Measurements from ENCODE around the gene LDB2. TPM values are rescaled to one million over a fixed set of nuclear protein-coding genes. Genes with fewer than 3 reads are reported as not detected.

LDB2 gene
- total RNA-seq, 1 donor from 2014 or later: 34.3 TPM

GRCh38 chr4:16819652-16820051 is 78.8 kb downstream of the LDB2 start:
- ATAC-seq (no peak), DNase-seq (ENCODE audit: missing footprints) (no peak)
- intact Hi-C loops (cut with DNase I): loop anchor here (1.0 kb wide), 1 partner anchor 39 kb away; no protein-coding TSS in a partner anchor

- ATAC-seq: no peak
- intact Hi-C loops (cut with DNase I): no loop called here
- DNase-seq (ENCODE audit: missing footprints): no peak
These were observed 80.4 kb downstream of the LDB2 start for GRCh38 chr4:16818005-16818404.

- intact Hi-C loops (cut with DNase I): no loop called here
- no peak for DNase-seq (ENCODE audit: missing footprints)
- no peak for ATAC-seq
These were observed 81.2 kb downstream of the LDB2 start for GRCh38 chr4:16817286-16817685.

GRCh38 chr4:16814361-16814760 is 84.1 kb downstream of the LDB2 start:
- no peak for ATAC-seq
- intact Hi-C loops (cut with DNase I): no loop called here
- DNase-seq (ENCODE audit: missing footprints): no peak

- ATAC-seq: no peak
- intact Hi-C loops (cut with DNase I): no loop called here
These were observed 86.4 kb downstream of the LDB2 start for GRCh38 chr4:16812041-16812440.

GRCh38 chr4:16809943-16810342 is 88.5 kb downstream of the LDB2 start:
- intact Hi-C loops (cut with DNase I): no loop called here
- no peak for DNase-seq (ENCODE audit: missing footprints)
- ATAC-seq: no peak

More at GRCh38 chr4:16812041-16812440, 86.4 kb downstream of the LDB2 start:
- no peak for DNase-seq (ENCODE audit: missing footprints)

GRCh38 chr4:16809064-16809463 is 89.4 kb downstream of the LDB2 start:
- intact Hi-C loops (cut with DNase I): no loop called here
- ATAC-seq (no peak), DNase-seq (ENCODE audit: missing footprints) (no peak)

GRCh38 chr4:16807355-16807754 is 91.1 kb downstream of the LDB2 start:
- ATAC-seq: no peak
- no peak for DNase-seq (ENCODE audit: missing footprints)
- intact Hi-C loops (cut with DNase I): no loop called here

- intact Hi-C loops (cut with DNase I): no loop called here
- no peak for ATAC-seq
- no peak for DNase-seq (ENCODE audit: missing footprints)
These were observed 93.9 kb downstream of the LDB2 start for GRCh38 chr4:16804581-16804980.

- ATAC-seq (no peak), DNase-seq (ENCODE audit: missing footprints) (no peak)
- intact Hi-C loops (cut with DNase I): no loop called here
These were observed 96.4 kb downstream of the LDB2 start for GRCh38 chr4:16802044-16802443.

- intact Hi-C loops (cut with DNase I): no loop called here
- DNase-seq (ENCODE audit: missing footprints) (no peak), ATAC-seq (no peak)
These were observed 97.1 kb downstream of the LDB2 start for GRCh38 chr4:16801356-16801755.

GRCh38 chr4:16794816-16795445 is 103.5 kb downstream of the LDB2 start:
- intact Hi-C loops (cut with DNase I): loop anchor here (5.0 to 10.0 kb wide), 3 partner anchors 102 to 650 kb away; partner anchors contain the start of gene LDB2
- ATAC-seq (peak; percentile 52), DNase-seq (ENCODE audit: missing footprints) (no peak)

GRCh38 chr4:16791460-16791859 is 107.0 kb downstream of the LDB2 start:
- DNase-seq (ENCODE audit: missing footprints): no peak
- no peak for ATAC-seq
- intact Hi-C loops (cut with DNase I): loop anchor here (10.0 kb wide), 1 partner anchor 653 kb away; no protein-coding TSS in a partner anchor

GRCh38 chr4:16790508-16790907 is 107.9 kb downstream of the LDB2 start:
- ATAC-seq (no peak), DNase-seq (ENCODE audit: missing footprints) (no peak)
- intact Hi-C loops (cut with DNase I): loop anchor here (10.0 kb wide), 1 partner anchor 654 kb away; no protein-coding TSS in a partner anchor

GRCh38 chr4:16788868-16789267 is 109.6 kb downstream of the LDB2 start:
- intact Hi-C loops (cut with DNase I): no loop called here
- no peak for DNase-seq (ENCODE audit: missing footprints)

GRCh38 chr4:16785793-16786527 is 112.5 kb downstream of the LDB2 start:
- no peak for DNase-seq (ENCODE audit: missing footprints)
- intact Hi-C loops (cut with DNase I): no loop called here
- no peak for ATAC-seq

More at GRCh38 chr4:16788868-16789267, 109.6 kb downstream of the LDB2 start:
- ATAC-seq: no peak

GRCh38 chr4:16783119-16783518 is 115.3 kb downstream of the LDB2 start:
- ATAC-seq: no peak
- no peak for DNase-seq (ENCODE audit: missing footprints)
- intact Hi-C loops (cut with DNase I): no loop called here

GRCh38 chr4:16779028-16779675 is 119.3 kb downstream of the LDB2 start:
- no peak for ATAC-seq
- intact Hi-C loops (cut with DNase I): no loop called here
- no peak for DNase-seq (ENCODE audit: missing footprints)

GRCh38 chr4:16777726-16778125 is 120.7 kb downstream of the LDB2 start:
- intact Hi-C loops (cut with DNase I): no loop called here
- ATAC-seq: no peak
- DNase-seq (ENCODE audit: missing footprints): no peak
